ENCODE measurements around the gene USP47.

GRCh38 chr11:11826260-11826659 is 15.5 kb upstream of the USP47 start:
- TF ChIP-seq CTCF (IDR thresholded peaks at IDR 0.05; ENCODE audit: low read depth, low read length, poor library complexity, severe bottlenecking): no peak
- TF ChIP-seq EZH2phosphoT487 (IDR thresholded peaks at IDR 0.05; ENCODE audit: borderline replicate concordance, low read length): no peak

Data from DOHH2 (cell line).